ENCODE results near the gene CHD9NB.

The CHD9NB gene

GRCh38 chr16:53052519-53053501, at the start of gene CHD9NB:
CHD9NB (minus strand) TSS chr16:53052897; CDS start chr16:53044158, 8,739 bp downstream.
- peak; percentile 42 for DNase-seq

GRCh38 chr16:53100889-53101288, 48.2 kb upstream of the CHD9NB start:
- no peak for DNase-seq

GRCh38 chr16:53100131-53100748, 47.5 kb upstream of the CHD9NB start:
- no peak for DNase-seq

- peak; percentile 95 for DNase-seq
These were observed 46.8 kb upstream of the CHD9NB start for GRCh38 chr16:53099318-53100130.

GRCh38 chr16:53098526-53099317, 46.0 kb upstream of the CHD9NB start:
- DNase-seq, result peak; percentile 95

DNA sequence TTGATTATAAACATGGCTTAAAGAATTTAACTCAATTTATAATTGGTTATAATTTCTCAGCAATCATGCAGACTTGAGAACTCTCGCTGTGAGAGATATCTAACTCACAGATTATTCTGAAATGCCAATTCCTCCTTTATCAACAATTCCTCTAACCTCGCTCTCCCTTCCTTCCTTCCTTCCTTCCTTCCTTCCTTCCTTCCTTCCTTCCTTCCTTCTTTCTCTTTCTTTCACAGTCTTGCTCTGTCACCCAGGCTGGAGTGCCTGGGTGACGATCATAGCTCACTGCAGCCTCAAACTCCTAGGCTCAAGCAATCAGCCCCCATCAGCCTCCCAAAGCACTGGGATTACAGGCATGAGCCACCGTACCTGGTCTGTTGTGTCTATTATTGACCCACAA, 44.5 kb upstream of the CHD9NB start:
- DNase-seq, result no peak

DNA sequence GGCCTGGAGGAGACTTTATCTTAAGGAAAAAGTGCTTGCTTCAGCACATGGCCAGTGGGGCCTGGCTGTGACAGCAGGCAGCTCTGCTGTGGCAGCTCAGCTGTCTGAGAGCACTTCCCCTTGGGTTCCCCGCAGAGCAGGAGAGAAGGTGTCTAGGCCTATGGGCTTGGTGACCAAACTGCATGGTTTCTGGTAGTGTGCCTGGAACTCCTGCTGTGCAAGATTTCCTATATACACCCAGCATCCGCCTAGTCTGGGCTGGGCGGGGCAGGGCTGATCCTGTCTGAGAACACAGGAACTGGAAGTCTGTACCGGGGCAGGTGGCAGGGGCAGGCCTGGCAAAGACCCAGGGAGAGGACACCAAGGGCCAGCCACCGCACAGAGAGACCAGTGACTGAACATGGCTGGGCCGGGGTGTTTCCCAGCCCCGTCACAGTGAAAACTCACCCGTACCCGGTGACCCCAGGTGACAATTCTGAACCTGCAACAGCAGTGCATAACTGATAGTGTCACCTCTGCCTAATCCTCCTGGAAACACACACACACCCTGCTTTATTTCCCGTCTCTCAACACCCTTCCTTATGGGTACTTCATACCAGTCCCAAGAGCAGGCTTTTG, 41.4 kb upstream of the CHD9NB start:
- DNase-seq, result peak; percentile 47

- DNase-seq, result no peak
These were observed 40.6 kb upstream of the CHD9NB start for GRCh38 chr16:53093162-53093744.

GRCh38 chr16:53092284-53092683, 39.6 kb upstream of the CHD9NB start:
- no peak for DNase-seq

DNA sequence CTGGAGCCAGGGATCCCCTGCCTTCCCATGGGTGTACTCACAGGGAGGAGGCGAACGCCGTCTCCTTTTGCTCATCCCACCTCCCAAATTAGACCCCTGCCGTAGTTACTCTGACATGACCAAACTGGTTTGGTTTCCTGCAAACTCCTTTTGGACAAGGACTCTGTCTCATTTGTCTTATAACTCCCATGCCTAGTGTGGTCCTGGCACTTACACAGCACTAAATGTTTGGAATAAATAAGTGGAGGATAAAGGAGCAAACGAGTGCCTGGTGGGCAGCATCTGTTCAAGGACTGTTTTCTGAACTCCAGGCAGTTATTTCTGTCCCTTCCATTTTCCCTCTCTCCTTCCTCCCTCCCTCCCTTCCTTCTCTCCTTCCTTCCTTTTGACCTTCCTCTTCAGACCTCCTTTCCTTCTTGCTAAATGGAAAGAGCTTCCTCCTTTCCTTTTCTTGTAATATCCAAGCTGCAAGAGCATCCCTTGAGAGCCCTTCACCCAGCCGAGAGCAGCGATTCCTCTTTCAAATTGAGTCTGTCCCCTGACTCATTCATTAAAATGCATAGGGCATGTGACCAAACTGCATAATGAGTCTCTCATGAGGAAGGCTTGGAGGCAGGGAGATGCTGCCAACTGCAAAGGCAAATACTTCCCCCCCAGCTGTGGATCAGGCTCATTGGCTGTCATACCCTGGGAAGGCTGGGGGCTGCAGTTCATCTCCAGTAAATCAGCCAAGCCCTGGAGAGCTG, 38.9 kb upstream of the CHD9NB start:
- peak; percentile 90 for DNase-seq

GRCh38 chr16:53090591-53091411, 38.1 kb upstream of the CHD9NB start:
- peak; percentile 99 for DNase-seq

DNA sequence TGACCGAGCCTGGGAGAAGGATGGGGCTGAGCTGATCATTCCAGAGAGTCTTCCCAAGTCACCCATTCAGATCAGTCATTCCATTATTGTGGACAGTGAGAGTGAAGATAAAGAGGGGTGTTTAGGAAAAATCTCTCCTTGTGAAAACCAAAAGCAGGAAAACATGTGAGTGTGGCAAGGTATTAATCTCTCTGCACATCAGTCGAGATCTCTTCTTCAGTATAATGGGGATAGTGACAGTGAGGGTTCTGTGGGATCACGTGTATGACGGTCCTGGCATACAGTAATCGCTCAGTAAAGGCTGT, 37.5 kb upstream of the CHD9NB start:
- DNase-seq, result no peak

DNA sequence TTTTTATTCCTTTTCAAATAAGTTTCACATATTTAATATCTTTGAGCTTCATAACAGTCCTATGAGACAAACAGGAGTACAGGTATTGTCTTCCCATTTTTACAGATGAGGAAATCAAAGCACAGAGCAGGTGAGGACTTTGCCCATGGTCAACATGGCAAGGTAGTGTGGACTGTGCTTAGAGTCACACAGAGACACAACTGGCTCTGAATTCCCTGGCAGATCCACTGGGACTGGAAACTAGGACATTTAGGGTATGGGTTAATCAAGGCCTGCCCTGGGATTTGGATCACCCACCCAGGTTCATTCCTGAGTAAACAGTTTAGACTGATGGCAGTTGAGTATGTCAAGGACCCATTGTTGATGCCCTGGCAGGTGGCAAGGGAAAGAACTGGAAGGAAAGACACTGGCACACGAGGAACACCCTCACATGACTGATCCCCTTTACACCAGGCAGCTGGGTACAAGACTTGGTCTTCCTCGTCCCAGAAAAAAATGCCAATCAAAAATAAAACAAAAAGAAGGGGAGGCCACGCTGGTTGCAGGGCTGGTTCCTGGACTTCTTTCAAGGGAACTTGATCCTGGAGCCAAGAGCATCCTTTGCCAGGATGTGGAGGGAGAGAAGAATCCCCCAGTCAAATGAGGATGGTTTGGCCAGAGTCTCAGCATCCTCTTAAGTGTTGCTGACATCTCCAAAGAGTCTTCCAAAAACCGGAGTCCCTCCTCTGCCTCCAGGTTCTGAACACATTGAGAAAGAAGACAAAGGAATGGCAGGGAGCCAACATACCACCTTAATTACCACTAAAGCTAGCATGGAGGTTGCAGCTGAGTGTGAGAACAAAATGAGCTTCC, 37.0 kb upstream of the CHD9NB start:
- DNase-seq, result peak; percentile 79

- no peak for DNase-seq
These were observed 34.4 kb upstream of the CHD9NB start for GRCh38 chr16:53087101-53087500.

DNA sequence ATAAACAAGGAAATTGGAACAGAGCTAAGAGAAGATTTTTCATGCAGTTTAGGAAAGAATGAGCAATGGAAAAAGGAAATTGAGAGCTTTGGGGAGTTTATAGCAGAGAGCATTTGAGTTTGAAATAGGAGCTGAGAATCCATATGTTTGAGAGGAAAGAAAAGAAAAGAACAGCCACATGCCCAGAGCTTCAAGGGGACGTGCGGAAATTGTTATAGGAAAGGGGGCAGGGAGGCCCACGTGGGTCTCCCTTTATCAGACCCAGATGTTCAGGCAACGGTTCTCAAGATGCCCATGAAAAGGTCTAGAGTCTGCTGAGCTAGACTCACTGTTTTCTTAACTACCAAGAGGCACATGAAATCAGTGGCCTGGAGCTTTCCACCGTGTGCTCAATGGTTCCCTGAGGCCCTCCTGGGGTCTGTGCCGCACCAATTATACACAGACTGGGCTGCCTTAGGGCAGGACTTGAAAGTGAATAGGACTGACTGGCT, 33.3 kb upstream of the CHD9NB start:
- peak; percentile 84 for DNase-seq

DNA sequence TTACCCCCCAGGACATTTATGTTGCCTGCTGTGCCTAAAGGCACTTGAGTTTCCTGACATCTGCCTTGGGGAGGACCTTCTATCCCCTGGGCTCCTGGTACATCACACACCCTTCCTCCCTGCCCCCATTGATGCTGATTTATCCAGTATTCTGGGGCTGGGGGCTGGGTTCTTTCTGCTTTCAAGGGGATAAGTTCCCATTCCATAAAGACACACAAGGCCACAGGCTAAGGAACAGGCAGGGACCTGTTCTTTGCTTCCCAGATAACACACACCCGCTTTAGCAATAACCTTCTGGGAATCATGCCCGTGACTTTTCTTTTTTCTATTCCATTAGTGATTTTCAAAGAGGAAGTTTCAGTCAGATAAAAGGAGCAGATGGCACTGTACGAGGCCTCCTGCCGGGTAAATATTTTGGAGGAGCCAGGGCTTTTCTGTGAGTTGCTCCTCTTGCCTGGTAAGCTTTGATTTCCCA, 32.7 kb upstream of the CHD9NB start:
- peak; percentile 36 for DNase-seq

- DNase-seq, result no peak
These were observed 32.1 kb upstream of the CHD9NB start for GRCh38 chr16:53084746-53085334.

DNA sequence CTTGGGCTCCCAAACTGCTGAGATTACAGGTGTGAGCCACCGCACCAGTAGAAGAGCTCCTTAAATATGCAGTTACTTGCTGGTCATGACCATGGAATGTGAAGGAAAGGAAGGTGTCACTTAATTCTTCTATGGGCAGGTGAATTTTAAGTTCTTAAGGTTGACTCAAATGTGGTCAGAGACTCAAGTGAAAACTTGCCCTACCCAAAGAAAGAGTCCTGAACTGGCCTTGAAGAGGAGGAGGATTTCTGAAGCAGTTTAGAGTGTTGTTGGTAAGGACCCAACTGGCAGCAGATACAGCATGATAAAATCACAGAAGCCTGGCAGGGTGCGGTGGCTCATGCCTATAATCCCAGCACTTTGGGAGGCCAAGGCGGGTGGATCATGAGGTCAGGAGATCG, 31.4 kb upstream of the CHD9NB start:
- no peak for DNase-seq
